ENCODE measurements around the gene GDPGP1. TPM values are rescaled to one million over a fixed set of nuclear protein-coding genes. Genes with fewer than 3 reads are reported as not detected.
A peak's percentile ranks its signal among the peaks of the same experiment; 100 is the strongest.

Gene GDPGP1
- total and polyA plus RNA-seq, 9 of the 15 experiments (the other 6 are each of a cell fraction or from before 2014, with no cell fraction given) = 0.78 to 6.1 (median 2.8) TPM

- TF ChIP-seq SIX5 (IDR thresholded peaks at IDR 0.05; ENCODE audit: borderline replicate concordance in 1 of 2, insufficient read depth in 1 of 2, low read depth in 1 of 2, low read length in 2 of 2) = no peak
- no peak for TF ChIP-seq ESRRA (IDR thresholded peaks at IDR 0.05; ENCODE audit: borderline replicate concordance, low read depth)
- TF ChIP-seq ZBTB11 (CRISPR knock-in tag; IDR thresholded peaks at IDR 0.05) = no peak
- no peak for TF ChIP-seq NR2C2 (CRISPR knock-in tag; IDR thresholded peaks at IDR 0.05)
- 0 out of 2 replicates have a peak, but pooled peaks have one; percentile 12 for TF ChIP-seq NR2C2 (tag; IDR thresholded peaks at IDR 0.05)
These were observed 44.1 kb upstream of the GDPGP1 start (continued) for GRCh38 chr15:90189781-90190467.

Measured in K562 (cell line).